Calu3 (cell line): ENCODE data around the gene ERFL. TPM values are rescaled to one million over a fixed set of nuclear protein-coding genes. Genes with fewer than 3 reads are reported as not detected.

Experiments used
- BruUV-seq: library from RNA; stranded (reverse); fragments of 400-500 nt; replicated peaks from 2 replicates; lab custom pipeline; 2021; lab: Mats Ljungman, UMichigan
- CTCF ChIA-PET: fragments of 300-600 bp; sonication (Branson Sonifier 250); formaldehyde crosslinking; loops from one replicate; lab custom pipeline; 2022; ENCODE audit warnings: antibody characterized with exemption; lab: Charles Lee
- DNase-seq: peaks from one replicate; pipeline ENCODE4 v3.0.0; 2022
- H3K27ac Mint-ChIP-seq: one replicate; pipeline ENCODE4 v1.8.0; 2022; ENCODE audit warnings: mixed read lengths; ENCODE audit not compliant: unreplicated experiment
- H3K27me3 Mint-ChIP-seq: one replicate; pipeline ENCODE4 v1.8.0; 2022; ENCODE audit warnings: mixed read lengths; ENCODE audit not compliant: unreplicated experiment
- H3K36me3 Mint-ChIP-seq: one replicate; pipeline ENCODE4 v1.8.0; 2022; ENCODE audit warnings: mild to moderate bottlenecking, moderate library complexity, mixed read lengths; ENCODE audit not compliant: insufficient read depth, unreplicated experiment
- H3K4me1 Mint-ChIP-seq: one replicate; pipeline ENCODE4 v1.8.0; 2022; ENCODE audit warnings: mild to moderate bottlenecking, low read depth, mixed read lengths; ENCODE audit not compliant: unreplicated experiment
- H3K4me3 Mint-ChIP-seq: one replicate; pipeline ENCODE4 v1.8.0; 2022; ENCODE audit warnings: mild to moderate bottlenecking, low read depth, moderate library complexity, mixed read lengths; ENCODE audit not compliant: unreplicated experiment
- H3K9me3 Mint-ChIP-seq: one replicate; pipeline ENCODE4 v1.8.0; 2022; ENCODE audit warnings: low read depth, mixed read lengths; ENCODE audit not compliant: unreplicated experiment
- intact Hi-C: fragments of 100-400 bp; cut with micrococcal nuclease; formaldehyde crosslinking; loops from one replicate; pipeline ENCODE4 v1.10.0; 2022; ENCODE audit not compliant: unreplicated experiment
- total RNA-seq: library from RNA; stranded (reverse); gene quantifications from 2 replicates; pipeline ENCODE4 v1.2.3, GENCODE V29; 2022
- TF ChIP-seq, protein P1 (sequence below): fragments of 200-600 bp; IDR thresholded peaks from one replicate; pipeline ENCODE4 v1.8.0; 2022; ENCODE audit warnings: antibody characterized with exemption; ENCODE audit not compliant: unreplicated experiment

Gene ERFL
- total RNA-seq, 1 experiment from 2014 or later: 0.21 TPM

DNA sequence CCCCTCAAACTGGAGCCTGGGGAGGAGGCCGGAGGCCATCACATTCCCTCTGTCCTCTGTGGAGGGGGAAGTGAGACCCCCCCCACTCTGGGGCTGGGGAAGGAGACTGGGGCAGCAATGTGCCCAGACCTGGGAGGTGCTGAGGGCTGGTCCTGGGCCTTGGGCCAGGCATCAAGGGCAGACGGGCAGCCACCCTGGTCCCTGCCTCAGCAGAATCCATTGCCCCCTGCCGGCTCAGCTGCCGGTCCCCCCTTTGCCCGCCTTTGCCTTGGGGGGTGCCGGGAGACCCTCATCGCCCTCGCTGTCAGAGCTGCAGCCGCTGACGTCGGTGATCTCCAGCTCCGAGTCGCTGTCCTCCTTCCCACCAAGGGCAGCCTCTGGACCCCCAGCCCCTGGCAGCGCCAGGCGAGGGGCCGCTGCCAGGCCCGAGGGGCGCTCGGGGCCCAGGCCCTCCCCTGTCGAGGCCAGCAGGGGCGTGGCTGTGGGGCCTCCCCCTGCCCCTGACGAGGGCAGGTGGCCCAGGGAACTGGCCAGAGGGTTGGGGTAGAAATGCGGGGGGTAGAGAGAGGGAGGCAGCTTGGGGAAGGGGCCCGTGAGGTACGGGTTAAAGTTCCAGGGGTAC lies 20.1 kb downstream of the ERFL start:
- Mint-ChIP-seq H3K4me1 (peaks cover 41% of the 10 kb centered on the region), H3K27ac (no peak overlapping the region), H3K27me3 (no peaks in the 10 kb centered on the region), H3K36me3 (peaks cover 51% of the 10 kb centered on the region), H3K9me3 (no peaks in the 10 kb centered on the region), H3K4me3 (no peak overlapping the region)
- TF ChIP-seq, protein P1, sequence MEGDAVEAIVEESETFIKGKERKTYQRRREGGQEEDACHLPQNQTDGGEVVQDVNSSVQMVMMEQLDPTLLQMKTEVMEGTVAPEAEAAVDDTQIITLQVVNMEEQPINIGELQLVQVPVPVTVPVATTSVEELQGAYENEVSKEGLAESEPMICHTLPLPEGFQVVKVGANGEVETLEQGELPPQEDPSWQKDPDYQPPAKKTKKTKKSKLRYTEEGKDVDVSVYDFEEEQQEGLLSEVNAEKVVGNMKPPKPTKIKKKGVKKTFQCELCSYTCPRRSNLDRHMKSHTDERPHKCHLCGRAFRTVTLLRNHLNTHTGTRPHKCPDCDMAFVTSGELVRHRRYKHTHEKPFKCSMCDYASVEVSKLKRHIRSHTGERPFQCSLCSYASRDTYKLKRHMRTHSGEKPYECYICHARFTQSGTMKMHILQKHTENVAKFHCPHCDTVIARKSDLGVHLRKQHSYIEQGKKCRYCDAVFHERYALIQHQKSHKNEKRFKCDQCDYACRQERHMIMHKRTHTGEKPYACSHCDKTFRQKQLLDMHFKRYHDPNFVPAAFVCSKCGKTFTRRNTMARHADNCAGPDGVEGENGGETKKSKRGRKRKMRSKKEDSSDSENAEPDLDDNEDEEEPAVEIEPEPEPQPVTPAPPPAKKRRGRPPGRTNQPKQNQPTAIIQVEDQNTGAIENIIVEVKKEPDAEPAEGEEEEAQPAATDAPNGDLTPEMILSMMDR: no peak
- CTCF ChIA-PET: interaction anchor here (0.5 kb wide), 1 partner anchor 21 kb away, joined by 5 read pairs; no protein-coding TSS in a partner anchor
- BruUV-seq: no TSS peak
- no peak for DNase-seq
- intact Hi-C loops: no loop called here

DNA sequence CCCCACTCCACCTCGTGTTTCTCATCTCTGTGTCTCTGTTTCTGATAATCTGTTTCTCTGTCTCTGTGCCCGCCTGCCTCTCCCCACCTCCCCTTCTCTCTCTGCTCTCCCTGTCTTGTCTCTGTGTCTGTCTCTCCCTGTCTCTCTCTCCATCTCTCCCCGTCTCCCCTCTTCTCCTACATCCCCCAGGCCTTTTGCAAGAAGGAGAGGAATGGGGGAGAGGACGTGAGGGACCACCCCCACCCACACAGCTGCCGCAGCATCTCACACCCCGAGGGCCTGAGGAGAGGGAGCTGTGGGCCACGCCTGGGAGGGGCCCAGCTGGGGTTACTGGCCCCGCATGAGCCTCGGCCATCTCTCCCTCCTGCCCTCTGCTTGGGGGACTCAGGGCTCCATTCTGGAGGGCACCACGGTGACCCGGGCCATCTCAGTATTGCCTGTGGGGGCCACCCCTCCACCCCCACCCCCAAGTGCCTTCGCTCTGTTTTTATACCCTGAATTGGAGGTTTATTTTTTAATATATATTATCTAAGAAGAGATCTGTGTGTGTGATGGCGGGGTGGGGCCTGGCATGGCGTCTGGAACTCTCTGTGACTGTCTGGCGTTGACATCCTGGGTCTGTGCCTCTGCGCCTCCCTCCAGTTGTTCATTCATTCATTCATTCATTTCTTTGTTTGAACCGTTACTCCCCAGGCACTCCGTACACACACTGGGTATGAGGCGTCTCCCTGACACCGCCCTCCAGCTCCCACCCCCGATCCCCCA lies 21.2 kb downstream of the ERFL start:
- H3K4me3 Mint-ChIP-seq: peak overlapping the region; percentile 1
- H3K36me3 Mint-ChIP-seq: peaks cover 56% of the 10 kb centered on the region
- intact Hi-C loops: no loop called here
- CTCF ChIA-PET: no interaction called here
- H3K4me1 Mint-ChIP-seq: peaks cover 41% of the 10 kb centered on the region
- TF ChIP-seq, protein P1: no peak
- no peaks in the 10 kb centered on the region for H3K9me3 Mint-ChIP-seq
- BruUV-seq: TSS peak; percentile 18
- no peak overlapping the region for H3K27ac Mint-ChIP-seq
- H3K27me3 Mint-ChIP-seq: no peaks in the 10 kb centered on the region
- no peak for DNase-seq

DNA sequence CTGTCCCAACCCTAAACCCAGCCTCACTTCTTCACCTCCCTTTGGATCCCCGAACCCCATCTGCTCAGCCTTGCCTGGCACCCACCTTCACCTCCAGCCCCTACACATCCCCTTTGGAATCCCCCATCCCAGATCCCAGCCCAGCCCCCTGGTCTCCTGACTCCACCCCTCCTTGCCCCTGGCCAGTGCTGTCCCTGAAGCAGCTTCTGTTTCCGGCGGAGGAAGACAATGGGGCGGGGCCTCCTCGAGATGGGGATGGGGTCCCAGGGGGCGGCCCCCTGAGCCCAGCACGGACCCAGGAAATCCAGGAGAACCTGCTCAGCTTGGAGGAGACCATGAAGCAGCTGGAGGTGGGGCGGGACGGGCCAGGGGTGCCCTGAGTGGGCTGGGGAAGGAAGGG lies 22.0 kb downstream of the ERFL start:
- BruUV-seq: no TSS peak
- intact Hi-C loops: no loop called here

DNA sequence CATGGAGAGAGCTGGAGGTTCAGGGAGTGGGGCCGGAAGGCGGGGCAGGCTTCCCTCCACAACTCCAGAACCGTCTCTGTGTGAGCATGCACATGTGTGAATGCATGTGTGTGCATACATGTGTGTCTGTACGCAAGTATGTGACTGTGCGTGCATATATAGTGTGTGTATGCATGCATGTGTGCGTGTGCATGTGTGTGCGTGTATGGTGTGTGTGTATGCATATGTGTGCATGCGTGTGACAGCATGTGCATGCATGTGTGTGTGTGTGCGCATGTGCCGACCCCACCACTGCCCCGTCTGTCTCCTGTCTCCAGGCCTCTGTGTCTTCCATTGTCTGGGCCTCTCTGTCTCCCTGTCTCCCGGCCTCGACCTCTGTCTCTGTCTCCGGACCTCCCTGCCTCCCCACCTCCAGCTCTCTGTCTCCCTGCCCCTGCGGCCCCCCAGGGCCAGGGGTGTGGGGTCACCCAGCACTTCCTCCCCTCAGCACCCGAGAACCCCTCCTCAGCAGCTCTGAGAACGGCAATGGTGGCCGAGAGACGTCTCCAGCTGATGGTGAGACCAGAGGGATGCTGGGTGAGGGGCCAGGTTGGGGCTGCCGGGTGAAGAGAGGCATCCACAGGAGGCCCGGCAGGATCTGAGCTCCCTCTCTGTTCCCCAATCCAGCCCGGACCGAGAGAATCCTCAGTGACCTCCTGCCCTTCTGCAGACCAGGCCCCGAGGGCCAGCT lies 22.8 kb downstream of the ERFL start:
- Mint-ChIP-seq H3K27ac (no peak overlapping the region), H3K36me3 (peaks cover 67% of the 10 kb centered on the region), H3K9me3 (no peaks in the 10 kb centered on the region), H3K4me1 (peaks cover 41% of the 10 kb centered on the region), H3K4me3 (no peak overlapping the region), H3K27me3 (no peaks in the 10 kb centered on the region)
- no TSS peak for BruUV-seq
- DNase-seq: no peak
- intact Hi-C loops: loop anchor here (2.0 kb wide), 1 partner anchor 19 kb away; no protein-coding TSS in a partner anchor
- TF ChIP-seq, protein P1: no peak
- CTCF ChIA-PET: no interaction called here

More for the DNA sequence above, 22.0 kb downstream of the ERFL start:
- DNase-seq: no peak
- Mint-ChIP-seq H3K27me3 (no peaks in the 10 kb centered on the region), H3K36me3 (peaks cover 64% of the 10 kb centered on the region), H3K4me1 (peaks cover 41% of the 10 kb centered on the region), H3K4me3 (no peak overlapping the region), H3K27ac (no peak overlapping the region), H3K9me3 (no peaks in the 10 kb centered on the region)
- TF ChIP-seq, protein P1: no peak
- CTCF ChIA-PET: no interaction called here
